ENCODE measurements around the gene TGFBR3.

GRCh38 chr1:91844862-91845528, 41.0 kb downstream of the TGFBR3 start:
- TF ChIP-seq POLR2A (IDR thresholded peaks at IDR 0.05) (no peak), CTCF (IDR thresholded peaks at IDR 0.05 in 8 of 11, conservative IDR thresholded peaks at IDR 0.05 in 3 of 11) (no peak), POLR2AphosphoS5 (IDR thresholded peaks at IDR 0.05) (peak in 1 of 3 donors; percentile 17)
